Activated T-helper 1 cell treated with anti-CD3 and anti-CD28 coated beads, Interleukin-2, amount 50 U/mL, for 16 hours (primary cell): Measurements from ENCODE around the gene EHMT1.
"Not testable (repeated sequence)": the region's sequence is repeated elsewhere in the genome, so short reads cannot be mapped to it uniquely, and the experiment has no call there.

Experiments
- DNase-seq, 2 donors: peaks; one replicate each; pipeline ENCODE4 v3.0.0-alpha.2; 2020; ENCODE audit warnings: low read depth in 1 of 2, low spot score in 1 of 2

EHMT1 gene

GRCh38 chr9:137715866-137716693, 97.3 kb downstream of the EHMT1 start:
- not testable (repeated sequence) for DNase-seq

GRCh38 chr9:137716694-137717287, 98.0 kb downstream of the EHMT1 start:
- DNase-seq: no peak

- DNase-seq: no peak
Observed at GRCh38 chr9:137717776-137718327, 99.0 kb downstream of the EHMT1 start.

GRCh38 chr9:137719194-137719593, 100.4 kb downstream of the EHMT1 start:
- DNase-seq: no peak

- DNase-seq: no peak
Observed at GRCh38 chr9:137720571-137721110, 101.8 kb downstream of the EHMT1 start.

- DNase-seq: no peak
Observed at GRCh38 chr9:137721479-137721878, 102.7 kb downstream of the EHMT1 start.

GRCh38 chr9:137721899-137722298, 103.1 kb downstream of the EHMT1 start:
- no peak for DNase-seq

- DNase-seq: no peak
Observed at GRCh38 chr9:137722481-137722880, 103.7 kb downstream of the EHMT1 start.

- not testable (repeated sequence) for DNase-seq
Observed at GRCh38 chr9:137723356-137723755, 104.6 kb downstream of the EHMT1 start.

GRCh38 chr9:137723783-137724445, 105.1 kb downstream of the EHMT1 start:
- DNase-seq: no peak

- DNase-seq: no peak
Observed at GRCh38 chr9:137724818-137725240, 106.0 kb downstream of the EHMT1 start.

GRCh38 chr9:137725598-137725997, 106.8 kb downstream of the EHMT1 start:
- no peak for DNase-seq

- not testable (repeated sequence) for DNase-seq
Observed at GRCh38 chr9:137726336-137726735, 107.5 kb downstream of the EHMT1 start.

GRCh38 chr9:137726764-137727163, 108.0 kb downstream of the EHMT1 start:
- DNase-seq: no peak

- DNase-seq: no peak
Observed at GRCh38 chr9:137727716-137728115, 108.9 kb downstream of the EHMT1 start.

GRCh38 chr9:137728444-137729311, 109.9 kb downstream of the EHMT1 start:
- DNase-seq: no peak

GRCh38 chr9:137731216-137731946, 112.6 kb downstream of the EHMT1 start:
- no peak for DNase-seq

- no peak for DNase-seq
Observed at GRCh38 chr9:137731947-137732813, 113.4 kb downstream of the EHMT1 start.

- DNase-seq: no peak
Observed at GRCh38 chr9:137733429-137733828, 114.6 kb downstream of the EHMT1 start.
